Dendritic cell treated with granulocyte-macrophage colony-stimulating factor and Interleukin-4, amounts not matched to agents 40 ng/mL and 50 ng/mL, for 4 days (primary cell): ENCODE measurements around the gene ITPKC.
"Not testable (repeated sequence)": the region's sequence is repeated elsewhere in the genome, so short reads cannot be mapped to it uniquely, and the experiment has no call there.

ENCODE experiments used
- H3K27ac Mint-ChIP-seq: one replicate; pipeline ENCODE4 v1.8.0; 2022; ENCODE audit warnings: mild to moderate bottlenecking, mixed read lengths
- H3K27me3 Mint-ChIP-seq: one replicate; pipeline ENCODE4 v1.8.0; 2022; ENCODE audit warnings: mild to moderate bottlenecking, mixed read lengths
- H3K36me3 Mint-ChIP-seq: one replicate; pipeline ENCODE4 v1.8.0; 2022; ENCODE audit warnings: low read depth, mixed read lengths
- H3K4me1 Mint-ChIP-seq: one replicate; pipeline ENCODE4 v1.8.0; 2022; ENCODE audit warnings: low read depth, mixed read lengths
- H3K4me3 Mint-ChIP-seq: one replicate; pipeline ENCODE4 v1.8.0; 2022; ENCODE audit warnings: mild to moderate bottlenecking, moderate library complexity, mixed read lengths
- H3K9me3 Mint-ChIP-seq: one replicate; pipeline ENCODE4 v1.8.0; 2022; ENCODE audit warnings: mixed read lengths
- intact Hi-C: fragments of 100-400 bp; cut with micrococcal nuclease; formaldehyde crosslinking; loops from one replicate; pipeline ENCODE4 v1.15.0; 2022

The ITPKC gene

GRCh38 chr19:40762754-40763470 lies 46.0 kb downstream of the ITPKC start:
- intact Hi-C loops, result no loop called here
- peaks cover 100% of the 10 kb centered on the region for H3K36me3 Mint-ChIP-seq
- H3K9me3 Mint-ChIP-seq, result no peaks in the 10 kb centered on the region
- H3K27ac Mint-ChIP-seq, result peak overlapping the region; percentile 31
- H3K4me1 Mint-ChIP-seq, result peaks cover 30% of the 10 kb centered on the region
- H3K27me3 Mint-ChIP-seq, result no peaks in the 10 kb centered on the region
- no peak overlapping the region for H3K4me3 Mint-ChIP-seq

- Mint-ChIP-seq H3K4me1 (peaks cover 30% of the 10 kb centered on the region), H3K27me3 (no peaks in the 10 kb centered on the region), H3K4me3 (no peak overlapping the region), H3K27ac (peak overlapping the region; percentile 31), H3K36me3 (peaks cover 100% of the 10 kb centered on the region), H3K9me3 (no peaks in the 10 kb centered on the region)
- intact Hi-C loops, result no loop called here
Observed at GRCh38 chr19:40763526-40763925, 46.6 kb downstream of the ITPKC start.

- Mint-ChIP-seq H3K9me3 (no peaks in the 10 kb centered on the region), H3K27me3 (no peaks in the 10 kb centered on the region), H3K36me3 (peaks cover 100% of the 10 kb centered on the region), H3K4me3 (no peak overlapping the region), H3K27ac (no peak overlapping the region), H3K4me1 (peaks cover 30% of the 10 kb centered on the region)
- intact Hi-C loops, result no loop called here
Observed at GRCh38 chr19:40763963-40764362, 47.1 kb downstream of the ITPKC start.

- H3K27me3 Mint-ChIP-seq, H3K4me3 Mint-ChIP-seq, H3K27ac Mint-ChIP-seq, intact Hi-C loops: not testable (repeated sequence)
- Mint-ChIP-seq H3K36me3 (peaks cover 100% of the 10 kb centered on the region), H3K9me3 (peaks cover 10% of the 10 kb centered on the region), H3K4me1 (peaks cover 29% of the 10 kb centered on the region)
Observed at GRCh38 chr19:40766385-40766784, 49.5 kb downstream of the ITPKC start.

DNA sequence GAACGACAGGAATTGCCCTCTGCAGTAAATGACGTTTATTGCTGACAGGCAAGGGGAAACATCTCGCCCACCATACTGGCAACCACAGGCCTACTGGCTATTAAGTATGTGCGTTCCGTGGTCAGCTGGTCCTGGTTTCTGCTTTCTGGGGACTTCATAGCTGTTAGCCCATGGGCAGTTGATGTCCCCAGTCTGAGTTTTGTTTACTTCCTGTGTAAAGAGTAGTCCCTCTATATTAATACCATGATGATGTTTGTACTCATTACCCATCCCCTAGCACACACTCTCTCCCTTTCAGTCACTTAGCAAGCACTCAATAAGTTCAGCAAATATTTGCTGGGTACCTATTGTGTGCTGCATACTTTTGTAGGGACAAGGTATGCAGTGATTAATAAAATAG lies 52.0 kb downstream of the ITPKC start:
- H3K9me3 Mint-ChIP-seq, result peaks cover 10% of the 10 kb centered on the region
- peak overlapping the region; percentile 13 for H3K27ac Mint-ChIP-seq
- H3K27me3 Mint-ChIP-seq, result no peaks in the 10 kb centered on the region
- peaks cover 11% of the 10 kb centered on the region for H3K4me1 Mint-ChIP-seq
- intact Hi-C loops, result no loop called here
- no peak overlapping the region for H3K4me3 Mint-ChIP-seq
- peaks cover 87% of the 10 kb centered on the region for H3K36me3 Mint-ChIP-seq

- Mint-ChIP-seq H3K4me1 (peaks cover 30% of the 10 kb centered on the region), H3K9me3 (peaks cover 10% of the 10 kb centered on the region), H3K36me3 (peaks cover 70% of the 10 kb centered on the region)
- not testable (repeated sequence) for H3K4me3 Mint-ChIP-seq, H3K27ac Mint-ChIP-seq, H3K27me3 Mint-ChIP-seq
- intact Hi-C loops, result loop anchor here (10.0 kb wide), 1 partner anchor 56 kb away; the partner anchor contains the start of genes COQ8B and ITPKC
Observed at GRCh38 chr19:40771101-40771862, 54.4 kb downstream of the ITPKC start.

- peaks cover 10% of the 10 kb centered on the region for H3K9me3 Mint-ChIP-seq
- H3K27me3 Mint-ChIP-seq, result no peaks in the 10 kb centered on the region
- H3K36me3 Mint-ChIP-seq, result peaks cover 50% of the 10 kb centered on the region
- no peak within 1 kb of the TSS for H3K4me3 Mint-ChIP-seq
- H3K27ac Mint-ChIP-seq, result peak within 1 kb of the TSS; percentile 99
- intact Hi-C loops, result loop anchor here (5.0 to 10.0 kb wide), 2 partner anchors 60 to 487 kb away; partner anchors contain the start of genes COQ8B, HNRNPUL1 and ITPKC
- peaks cover 49% of the 10 kb centered on the region for H3K4me1 Mint-ChIP-seq
Observed at GRCh38 chr19:40774916-40775631, 58.2 kb downstream of the ITPKC start, which contains the start of gene MIA. Gene MIA (plus strand): TSS chr19:40775521. CDS start chr19:40775543, 22 bp downstream.

- Mint-ChIP-seq H3K4me3 (no peak overlapping the region), H3K27me3 (no peaks in the 10 kb centered on the region), H3K36me3 (peaks cover 50% of the 10 kb centered on the region), H3K9me3 (peaks cover 8% of the 10 kb centered on the region), H3K4me1 (peaks cover 51% of the 10 kb centered on the region), H3K27ac (peak overlapping the region; percentile 65)
- intact Hi-C loops, result loop anchor here (5.0 to 10.0 kb wide), 2 partner anchors 61 to 487 kb away; partner anchors contain the start of genes COQ8B, HNRNPUL1 and ITPKC
Observed at GRCh38 chr19:40775632-40776022, 58.7 kb downstream of the ITPKC start.

- H3K9me3 Mint-ChIP-seq, result peaks cover under 1% of the 10 kb centered on the region
- peaks cover 59% of the 10 kb centered on the region for H3K4me1 Mint-ChIP-seq
- H3K27ac Mint-ChIP-seq, result peak overlapping the region; percentile 99
- H3K4me3 Mint-ChIP-seq, result no peak overlapping the region
- intact Hi-C loops, result loop anchor here (5.0 to 10.0 kb wide), 2 partner anchors 62 to 486 kb away; partner anchors contain the start of genes COQ8B, HNRNPUL1 and ITPKC
- H3K27me3 Mint-ChIP-seq, result no peaks in the 10 kb centered on the region
- H3K36me3 Mint-ChIP-seq, result peaks cover 50% of the 10 kb centered on the region
Observed at GRCh38 chr19:40776364-40776763, 59.5 kb downstream of the ITPKC start.

GRCh38 chr19:40776932-40777644 lies 60.2 kb downstream of the ITPKC start:
- Mint-ChIP-seq H3K9me3 (no peaks in the 10 kb centered on the region), H3K36me3 (peaks cover 53% of the 10 kb centered on the region), H3K27me3 (no peaks in the 10 kb centered on the region), H3K4me3 (peak overlapping the region; percentile 90), H3K27ac (peak overlapping the region; percentile 99), H3K4me1 (peaks cover 64% of the 10 kb centered on the region)
- intact Hi-C loops, result loop anchor here (1.0 to 10.0 kb wide), 4 partner anchors 21 to 485 kb away; partner anchors contain the start of genes ACTMAP, COQ8B, HNRNPUL1 and ITPKC

DNA sequence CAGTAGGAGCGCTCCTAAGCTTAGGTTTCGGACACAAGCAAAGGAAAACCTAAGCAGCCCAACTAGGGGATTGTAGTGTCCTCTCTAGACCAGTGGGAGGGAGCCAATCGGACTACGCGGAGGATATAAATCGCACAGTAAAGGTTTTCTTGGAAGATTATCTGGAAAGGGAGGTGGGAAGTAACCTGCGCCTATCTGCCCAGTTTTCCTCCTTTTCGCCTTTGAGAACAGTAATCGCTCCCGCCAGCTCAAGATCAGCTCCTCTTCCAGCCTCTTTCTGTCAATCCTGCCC lies 60.7 kb downstream of the ITPKC start:
- H3K36me3 Mint-ChIP-seq, result peaks cover 53% of the 10 kb centered on the region
- intact Hi-C loops, result loop anchor here (1.0 to 10.0 kb wide), 4 partner anchors 21 to 485 kb away; partner anchors contain the start of genes ACTMAP, COQ8B, HNRNPUL1 and ITPKC
- H3K27ac Mint-ChIP-seq, result peak overlapping the region; percentile 99
- peaks cover 68% of the 10 kb centered on the region for H3K4me1 Mint-ChIP-seq
- H3K4me3 Mint-ChIP-seq, result peak overlapping the region; percentile 90
- no peaks in the 10 kb centered on the region for H3K9me3 Mint-ChIP-seq
- H3K27me3 Mint-ChIP-seq, result no peaks in the 10 kb centered on the region

- Mint-ChIP-seq H3K4me1 (peaks cover 68% of the 10 kb centered on the region), H3K27me3 (no peaks in the 10 kb centered on the region), H3K9me3 (no peaks in the 10 kb centered on the region), H3K36me3 (peaks cover 52% of the 10 kb centered on the region), H3K27ac (peak within 1 kb of the TSS; percentile 99), H3K4me3 (peak within 1 kb of the TSS; percentile 90)
- intact Hi-C loops, result loop anchor here (1.0 to 10.0 kb wide), 4 partner anchors 20 to 484 kb away; partner anchors contain the start of genes ACTMAP, COQ8B, HNRNPUL1 and ITPKC
Observed at GRCh38 chr19:40777937-40778705, 61.2 kb downstream of the ITPKC start, which contains the start of gene RAB4B. Gene RAB4B (plus strand): TSS chr19:40778247. CDS start chr19:40778376, 129 bp downstream.
